Thyroid gland (tissue), 4 donors: Measurements from ENCODE around the gene ROPN1. TPM values are rescaled to one million over a fixed set of nuclear protein-coding genes. Genes with fewer than 3 reads are reported as not detected.

Source experiments
- DNase-seq, 2 donors: peaks; one replicate each; pipeline ENCODE4 v3.0.0-alpha.2; 2019
- H3K27ac ChIP-seq, 3 donors: fragments of 200-600 bp; sonication (generic); 1 replicate in 2 of 3; 2 replicates in 1 of 3; pipeline ENCODE4 v1.5.1; 2016 to 2019; ENCODE audit warnings: mild to moderate bottlenecking in 1 of 3, moderate library complexity in 1 of 3
- H3K27me3 ChIP-seq: fragments of 200-600 bp; sonication (generic); one replicate; pipeline ENCODE4 v1.5.1; 2019
- H3K36me3 ChIP-seq, 2 donors: fragments of 200-600 bp; sonication (generic); one replicate each; pipeline ENCODE4 v1.5.1; 2016 to 2019
- H3K4me1 ChIP-seq, 2 donors: fragments of 200-600 bp; sonication (generic); one replicate each; pipeline ENCODE4 v1.5.1; 2017 to 2019
- H3K4me3 ChIP-seq, 3 donors: fragments of 200-600 bp; sonication (generic); replicated peaks in 1 of 3; 1 replicate in 2 of 3; 2 replicates in 1 of 3; pipeline ENCODE4 v1.5.1; 2016; ENCODE audit warnings: mild to moderate bottlenecking in 1 of 3
- H3K9me3 ChIP-seq: fragments of 200-600 bp; sonication (generic); one replicate; pipeline ENCODE4 v1.5.1; 2017
- POLR2A ChIP-seq, 2 donors: fragments of 450-650 bp; IDR thresholded peaks; one replicate each; pipeline ENCODE4 v1.6.1; 2017; ENCODE audit warnings: antibody characterized with exemption in 2 of 2, mild to moderate bottlenecking in 2 of 2, moderate library complexity in 1 of 2
- WGBS, 2 donors: methylation state at CpG; one replicate each; pipeline ENCODE4 v1.1.5; 2017; 5-methylcytosine and 5-hydroxymethylcytosine counted together
- intact Hi-C: fragments of 100-400 bp; cut with DNase I; formaldehyde crosslinking; loops from one replicate; pipeline ENCODE4 v1.15.1; 2023
- total RNA-seq, 4 donors: library from RNA; depleted of rRNA; stranded (reverse); fragments of >200 nt; gene quantifications; one replicate each; pipeline ENCODE4 v1.2.3, GENCODE V29; 2016
- TF ChIP-seq, protein P1 (sequence below), 6 experiments: fragments of 200-600 bp in 3 of 6; fragments of 450-650 bp in 3 of 6; sonication (generic) in 3 of 6; IDR thresholded peaks; one replicate each; pipeline ENCODE4 v1.5.1; 2016 to 2019; ENCODE audit warnings: antibody characterized with exemption in 6 of 6, mild to moderate bottlenecking in 2 of 6, inconsistent platforms in 1 of 6, moderate library complexity in 1 of 6

The ROPN1 gene
- total RNA-seq, 4 donors from 2014 or later, result 0.54 TPM; not detected in 3

DNA sequence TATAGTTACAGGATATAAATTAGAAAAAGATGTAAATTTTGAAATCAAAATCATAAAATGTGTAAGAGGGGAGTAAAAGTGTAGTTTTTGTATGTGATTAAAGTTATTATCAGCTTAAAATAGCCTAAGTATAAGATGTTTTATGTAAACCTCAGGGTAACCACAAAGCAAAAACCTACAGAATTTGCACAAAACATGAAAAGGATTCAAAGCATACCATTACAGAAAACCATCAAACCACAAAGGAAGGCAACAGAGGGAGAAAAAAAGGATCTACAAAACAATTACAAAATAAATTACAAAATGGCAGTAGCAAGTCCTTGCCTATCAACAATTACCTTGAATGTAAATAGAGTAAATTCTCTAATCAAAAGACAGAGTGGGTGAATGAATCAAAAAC is 71.1 kb downstream of the ROPN1 start:
- Histone ChIP-seq H3K9me3 (no peaks in the 10 kb centered on the region), H3K27ac (no peak overlapping the region), H3K36me3 (no peaks in the 10 kb centered on the region), H3K4me3 (no peak overlapping the region), H3K27me3 (no peaks in the 10 kb centered on the region), H3K4me1 (no peaks in the 10 kb centered on the region)
- intact Hi-C loops, result no loop called here
- no peak for DNase-seq
- TF ChIP-seq, protein P1, sequence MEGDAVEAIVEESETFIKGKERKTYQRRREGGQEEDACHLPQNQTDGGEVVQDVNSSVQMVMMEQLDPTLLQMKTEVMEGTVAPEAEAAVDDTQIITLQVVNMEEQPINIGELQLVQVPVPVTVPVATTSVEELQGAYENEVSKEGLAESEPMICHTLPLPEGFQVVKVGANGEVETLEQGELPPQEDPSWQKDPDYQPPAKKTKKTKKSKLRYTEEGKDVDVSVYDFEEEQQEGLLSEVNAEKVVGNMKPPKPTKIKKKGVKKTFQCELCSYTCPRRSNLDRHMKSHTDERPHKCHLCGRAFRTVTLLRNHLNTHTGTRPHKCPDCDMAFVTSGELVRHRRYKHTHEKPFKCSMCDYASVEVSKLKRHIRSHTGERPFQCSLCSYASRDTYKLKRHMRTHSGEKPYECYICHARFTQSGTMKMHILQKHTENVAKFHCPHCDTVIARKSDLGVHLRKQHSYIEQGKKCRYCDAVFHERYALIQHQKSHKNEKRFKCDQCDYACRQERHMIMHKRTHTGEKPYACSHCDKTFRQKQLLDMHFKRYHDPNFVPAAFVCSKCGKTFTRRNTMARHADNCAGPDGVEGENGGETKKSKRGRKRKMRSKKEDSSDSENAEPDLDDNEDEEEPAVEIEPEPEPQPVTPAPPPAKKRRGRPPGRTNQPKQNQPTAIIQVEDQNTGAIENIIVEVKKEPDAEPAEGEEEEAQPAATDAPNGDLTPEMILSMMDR (IDR thresholded peaks at IDR 0.05), result no peak
- no peak for TF ChIP-seq POLR2A (IDR thresholded peaks at IDR 0.05)

GRCh38 chr3:123920383-123920782 is 71.5 kb downstream of the ROPN1 start:
- TF ChIP-seq POLR2A (IDR thresholded peaks at IDR 0.05), result no peak
- TF ChIP-seq, protein P1 (IDR thresholded peaks at IDR 0.05), result no peak
- 96 to 98% methylated on average over 1 of the region's 1 CpG for WGBS, 2 donors
- intact Hi-C loops, result no loop called here
- Histone ChIP-seq H3K9me3 (no peaks in the 10 kb centered on the region), H3K4me1 (no peaks in the 10 kb centered on the region), H3K4me3 (no peak overlapping the region), H3K27ac (no peak overlapping the region), H3K27me3 (no peaks in the 10 kb centered on the region), H3K36me3 (no peaks in the 10 kb centered on the region)
- no peak for DNase-seq

GRCh38 chr3:123919353-123919752 is 72.6 kb downstream of the ROPN1 start:
- intact Hi-C loops, result no loop called here
- WGBS, 2 donors, result 94 to 100% methylated on average over 3 of the region's 3 CpGs
- no peak overlapping the region for H3K4me3 ChIP-seq
- H3K36me3 ChIP-seq, result no peaks in the 10 kb centered on the region
- no peak for DNase-seq
- no peaks in the 10 kb centered on the region for H3K9me3 ChIP-seq
- no peak overlapping the region for H3K27ac ChIP-seq
- H3K4me1 ChIP-seq, result no peaks in the 10 kb centered on the region
- no peak for TF ChIP-seq POLR2A (IDR thresholded peaks at IDR 0.05)
- TF ChIP-seq, protein P1 (IDR thresholded peaks at IDR 0.05), result no peak
- no peaks in the 10 kb centered on the region for H3K27me3 ChIP-seq

Other genes starting within 250 kb of the ROPN1 start
- 10 to 100 TPM; 28.9 to 51.2 (median 37.4) TPM for gene MYLK, start 107.8 kb downstream of the ROPN1 start, total RNA-seq
- gene CCDC14, start 30.9 kb downstream of the ROPN1 start, total RNA-seq, result 10 to 100 TPM; 22.2 to 46.6 (median 30.9) TPM
- gene KALRN, start 41.2 kb upstream of the ROPN1 start, total RNA-seq, result 10 to 100 TPM; 38.4 to 77.5 (median 65.8) TPM